HUES64 (cell line): ENCODE results near the gene CADM4.
"Not testable (repeated sequence)": the region's sequence is repeated elsewhere in the genome, so short reads cannot be mapped to it uniquely, and the experiment has no call there.

Source experiments
- H3K27ac ChIP-seq: 2 replicates; pipeline ENCODE4 v1.7.0; 2013; ENCODE audit warnings: low read depth, low read length, inconsistent platforms
- H3K27me3 ChIP-seq: 2 replicates; pipeline ENCODE4 v1.6.1; 2013; ENCODE audit warnings: mild to moderate bottlenecking, low read length; ENCODE audit not compliant: insufficient read depth
- H3K36me3 ChIP-seq: 2 replicates; pipeline ENCODE4 v1.6.1; 2013; ENCODE audit warnings: mild to moderate bottlenecking, low read length; ENCODE audit not compliant: insufficient read depth
- H3K4me1 ChIP-seq: 2 replicates; pipeline ENCODE4 v1.6.1; 2013; ENCODE audit warnings: mild to moderate bottlenecking, low read length, moderate library complexity; ENCODE audit not compliant: insufficient read depth
- H3K4me3 ChIP-seq: 2 replicates; pipeline ENCODE4 v1.5.1; 2013; ENCODE audit warnings: mild to moderate bottlenecking, low read length, moderate library complexity
- H3K9ac ChIP-seq: 2 replicates; pipeline ENCODE4 v1.6.1; 2013; ENCODE audit warnings: mild to moderate bottlenecking, low read depth, low read length
- H3K9me3 ChIP-seq: 2 replicates; pipeline ENCODE4 v1.6.1; 2013; ENCODE audit warnings: low read depth, low read length; ENCODE audit not compliant: insufficient read depth
- WGBS: fragments of 150-250, 120-280 bp; methylation state at CpG from one replicate; pipeline ENCODE4 v1.1.7; 2013; ENCODE audit warnings: missing lambda C conversion rate; 5-methylcytosine and 5-hydroxymethylcytosine counted together

CADM4 gene

GRCh38 chr19:43594081-43594697, 45.5 kb downstream of the CADM4 start:
- peaks cover 5% of the 10 kb centered on the region; the same call in 1 of the 2 replicates for H3K4me1 ChIP-seq
- H3K9ac ChIP-seq = no peak overlapping the region
- no peaks in the 10 kb centered on the region for H3K27me3 ChIP-seq
- peaks cover 46% of the 10 kb centered on the region for H3K36me3 ChIP-seq
- H3K9me3 ChIP-seq = no peaks in the 10 kb centered on the region
- no peak overlapping the region for H3K27ac ChIP-seq
- 92% methylated on average over 9 of the region's 10 CpGs for WGBS
- peak overlapping the region; percentile 86 for H3K4me3 ChIP-seq

- H3K4me1 ChIP-seq = peaks cover 5% of the 10 kb centered on the region; the same call in 1 of the 2 replicates
- 96% methylated on average over 37 of the region's 37 CpGs for WGBS
- H3K9me3 ChIP-seq = no peaks in the 10 kb centered on the region
- H3K27ac ChIP-seq = no peak overlapping the region
- H3K9ac ChIP-seq = no peak overlapping the region
- no peak overlapping the region for H3K4me3 ChIP-seq
- H3K36me3 ChIP-seq = peaks cover 41% of the 10 kb centered on the region
- H3K27me3 ChIP-seq = no peaks in the 10 kb centered on the region
Observed at GRCh38 chr19:43592800-43593350, 46.8 kb downstream of the CADM4 start.

DNA sequence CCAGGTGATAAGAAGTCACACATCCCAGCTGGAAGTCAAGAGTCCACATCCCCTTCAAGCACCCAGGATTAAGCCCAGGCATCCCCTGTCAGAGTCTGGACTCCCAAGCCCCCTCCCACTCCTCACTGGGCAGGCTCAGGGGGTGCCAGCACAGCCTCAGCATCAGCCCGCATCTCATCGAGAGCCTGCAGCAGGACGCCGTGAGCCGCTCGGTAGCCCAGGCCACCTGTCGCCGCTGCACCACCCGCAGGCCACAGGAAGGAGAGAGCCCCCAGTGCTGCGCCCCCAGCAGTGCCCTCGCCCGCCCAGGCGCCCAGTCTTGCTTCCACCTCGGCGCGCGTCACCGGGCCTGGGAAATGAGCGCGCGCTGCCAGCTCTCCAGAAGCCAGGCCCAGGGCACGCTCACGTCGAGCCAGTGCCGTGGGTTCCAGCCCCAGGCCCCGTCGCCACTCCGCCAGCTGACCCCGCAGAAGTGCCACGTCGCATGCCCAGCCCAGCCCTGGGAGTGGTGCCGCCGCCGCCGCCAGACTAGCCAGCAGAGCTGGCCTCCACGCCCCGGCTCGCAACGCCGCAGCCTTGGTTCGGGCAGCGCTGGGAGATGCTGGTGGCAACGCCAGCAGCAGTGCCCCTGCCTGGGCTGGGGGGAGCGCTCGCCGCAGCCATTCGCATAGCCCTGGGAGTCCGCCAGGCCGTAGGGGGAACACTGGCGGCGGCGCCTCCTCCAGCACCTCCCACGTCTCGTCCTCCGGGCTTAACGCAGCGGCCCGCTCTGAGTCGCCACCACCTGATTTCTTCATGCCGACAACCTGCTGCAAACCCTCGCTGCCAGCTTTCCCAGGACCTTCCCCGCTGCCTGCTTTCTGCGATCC, 47.5 kb downstream of the CADM4 start:
- no peak overlapping the region for H3K27ac ChIP-seq
- no peak overlapping the region for H3K4me3 ChIP-seq
- no peak overlapping the region for H3K9ac ChIP-seq
- H3K9me3 ChIP-seq = no peaks in the 10 kb centered on the region
- no peaks in the 10 kb centered on the region for H3K4me1 ChIP-seq
- no peaks in the 10 kb centered on the region for H3K27me3 ChIP-seq
- H3K36me3 ChIP-seq = peaks cover 41% of the 10 kb centered on the region
- 96% methylated on average over 63 of the region's 63 CpGs for WGBS

GRCh38 chr19:43589678-43590077, 50.0 kb downstream of the CADM4 start:
- Histone ChIP-seq H3K36me3 (peaks cover 52% of the 10 kb centered on the region), H3K27ac (no peak overlapping the region), H3K27me3 (no peaks in the 10 kb centered on the region), H3K9me3 (no peaks in the 10 kb centered on the region), H3K9ac (no peak overlapping the region), H3K4me3 (no peak overlapping the region), H3K4me1 (no peaks in the 10 kb centered on the region)
- 90% methylated on average over 6 of the region's 6 CpGs for WGBS

GRCh38 chr19:43589277-43589676, 50.4 kb downstream of the CADM4 start:
- Histone ChIP-seq H3K4me3 (no peak overlapping the region), H3K36me3 (peaks cover 50% of the 10 kb centered on the region), H3K27ac (no peak overlapping the region), H3K9me3 (no peaks in the 10 kb centered on the region), H3K9ac (no peak overlapping the region), H3K27me3 (no peaks in the 10 kb centered on the region), H3K4me1 (no peaks in the 10 kb centered on the region)
- 97% methylated on average over 3 of the region's 5 CpGs for WGBS

DNA sequence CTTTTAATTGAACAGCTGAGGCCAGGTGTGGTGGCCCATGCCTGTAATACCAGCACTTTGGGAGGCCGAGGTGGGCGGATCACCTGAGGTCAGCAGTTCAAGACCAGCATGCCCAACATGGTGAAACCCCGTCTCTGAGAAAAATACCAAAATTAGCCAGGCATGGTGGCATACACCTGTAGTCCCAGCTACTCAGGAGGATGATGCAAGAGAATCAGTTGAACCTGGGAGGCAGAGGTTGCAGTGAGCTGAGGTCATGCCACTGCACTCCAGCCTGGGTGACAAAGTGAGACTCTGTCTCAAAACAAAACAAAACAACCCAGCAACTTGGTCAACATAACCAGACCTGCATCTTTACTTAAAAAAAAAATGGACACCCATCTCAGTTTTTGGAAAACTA, 52.6 kb downstream of the CADM4 start:
- WGBS = 96% methylated on average over 3 of the region's 3 CpGs
- H3K9ac ChIP-seq, H3K27me3 ChIP-seq, H3K4me1 ChIP-seq, H3K27ac ChIP-seq, H3K9me3 ChIP-seq, H3K4me3 ChIP-seq: not testable (repeated sequence)
- peaks cover 31% of the 10 kb centered on the region for H3K36me3 ChIP-seq

- no peaks in the 10 kb centered on the region for H3K4me1 ChIP-seq
- H3K9me3 ChIP-seq = no peaks in the 10 kb centered on the region
- H3K27me3 ChIP-seq = no peaks in the 10 kb centered on the region
- H3K4me3 ChIP-seq = no peak overlapping the region
- H3K9ac ChIP-seq = no peak overlapping the region
- no peak overlapping the region for H3K27ac ChIP-seq
- 92% methylated on average over 2 of the region's 2 CpGs for WGBS
- H3K36me3 ChIP-seq = peaks cover 31% of the 10 kb centered on the region
Observed at GRCh38 chr19:43586346-43586745, 53.3 kb downstream of the CADM4 start.

GRCh38 chr19:43584484-43584883, 55.2 kb downstream of the CADM4 start:
- Histone ChIP-seq H3K4me3 (no peak overlapping the region), H3K27me3 (no peaks in the 10 kb centered on the region), H3K9ac (no peak overlapping the region), H3K36me3 (peaks cover 18% of the 10 kb centered on the region), H3K9me3 (no peaks in the 10 kb centered on the region), H3K27ac (no peak overlapping the region), H3K4me1 (no peaks in the 10 kb centered on the region)
- WGBS = 95% methylated on average over 1 of the region's 1 CpG

GRCh38 chr19:43582495-43582894, 57.2 kb downstream of the CADM4 start:
- Histone ChIP-seq H3K9ac (no peak overlapping the region), H3K27ac (no peak overlapping the region), H3K9me3 (no peaks in the 10 kb centered on the region), H3K4me1 (no peaks in the 10 kb centered on the region), H3K4me3 (no peak overlapping the region), H3K36me3 (peaks cover 11% of the 10 kb centered on the region), H3K27me3 (no peaks in the 10 kb centered on the region)
- 100% methylated on average over 2 of the region's 2 CpGs for WGBS

GRCh38 chr19:43581467-43581866, 58.2 kb downstream of the CADM4 start:
- WGBS = 76% methylated on average over 7 of the region's 7 CpGs
- Histone ChIP-seq H3K4me1 (no peaks in the 10 kb centered on the region), H3K27me3 (no peaks in the 10 kb centered on the region), H3K9ac (no peak overlapping the region), H3K9me3 (no peaks in the 10 kb centered on the region), H3K4me3 (peak overlapping the region; percentile 25; the same call in 1 of the 2 replicates), H3K27ac (no peak overlapping the region), H3K36me3 (peaks cover 7% of the 10 kb centered on the region)

DNA sequence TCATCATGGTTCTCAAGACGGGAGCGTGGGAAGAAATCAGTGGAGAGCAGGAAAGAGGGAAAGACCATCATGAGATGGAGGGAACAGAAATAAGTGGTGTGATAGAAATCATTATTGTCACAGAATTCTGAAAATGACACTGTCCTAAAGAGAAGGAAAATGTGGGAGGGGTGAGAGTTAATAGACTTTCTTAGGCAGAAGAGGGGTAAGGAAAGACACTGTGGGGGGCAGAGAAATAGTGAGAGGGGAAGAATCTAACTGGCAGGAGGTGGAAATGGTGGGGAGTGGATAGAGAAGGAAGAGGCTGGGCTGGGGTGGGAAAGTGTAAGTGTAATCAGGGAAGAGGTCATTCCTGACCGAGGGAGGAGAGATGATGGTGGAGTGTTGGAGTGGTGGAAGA, 60.9 kb downstream of the CADM4 start:
- H3K9ac ChIP-seq = no peak overlapping the region
- H3K27me3 ChIP-seq = no peaks in the 10 kb centered on the region
- peaks cover 1% of the 10 kb centered on the region; the same call in 1 of the 2 replicates for H3K36me3 ChIP-seq
- H3K4me1 ChIP-seq = peaks cover 10% of the 10 kb centered on the region; the same call in 1 of the 2 replicates
- H3K4me3 ChIP-seq = no peak overlapping the region
- H3K27ac ChIP-seq = no peak overlapping the region
- 93% methylated on average over 3 of the region's 3 CpGs for WGBS
- H3K9me3 ChIP-seq = no peaks in the 10 kb centered on the region
